Activated CD8-positive, alpha-beta memory T cell treated with anti-CD3 and anti-CD28 coated beads for 24 hours (primary cell): Measurements from ENCODE around the gene BOC.

Experiments used
- DNase-seq: peaks from one replicate; pipeline ENCODE4 v3.0.0-alpha.2; 2020

Gene BOC

DNA sequence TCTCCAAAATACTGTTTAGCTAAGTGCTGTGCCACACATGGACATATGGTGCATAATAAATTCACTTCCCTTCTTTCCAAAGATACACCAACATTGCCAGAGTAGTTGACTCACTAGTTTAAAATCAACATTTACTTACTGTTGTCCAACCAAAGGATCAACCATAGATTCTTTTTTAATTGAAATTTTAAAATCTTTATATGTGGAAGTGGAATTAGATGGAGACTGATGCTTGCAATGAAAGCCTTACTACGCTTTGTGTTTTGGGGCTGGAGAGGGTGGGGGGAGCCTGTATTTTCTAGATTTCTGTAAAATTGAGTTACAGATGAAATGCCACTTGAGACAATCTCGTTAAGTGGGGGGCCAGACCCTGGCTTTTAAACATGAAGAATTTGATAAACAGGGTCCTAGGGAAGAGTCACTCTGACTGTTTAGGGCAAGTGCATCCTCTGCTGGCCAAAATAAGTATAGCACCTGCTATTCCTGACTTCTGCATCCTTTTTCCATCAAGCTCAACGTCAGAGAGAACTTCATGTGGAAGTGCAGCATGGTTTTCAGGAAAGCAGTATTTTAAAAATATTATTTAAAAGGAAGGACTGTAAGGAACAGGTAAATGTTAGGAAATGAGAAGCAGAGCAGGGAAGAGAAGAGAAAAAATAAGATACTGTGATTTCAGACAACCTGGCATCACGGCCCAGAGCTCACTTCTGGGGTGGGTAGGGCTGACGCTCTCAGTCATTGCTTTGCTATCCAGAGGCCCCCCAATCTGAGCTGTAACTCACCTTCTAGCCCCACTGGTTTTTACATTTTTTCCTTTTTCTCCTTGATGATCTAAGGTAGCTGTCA lies 76.7 kb downstream of the BOC start:
- peak; percentile 74 for DNase-seq

DNA sequence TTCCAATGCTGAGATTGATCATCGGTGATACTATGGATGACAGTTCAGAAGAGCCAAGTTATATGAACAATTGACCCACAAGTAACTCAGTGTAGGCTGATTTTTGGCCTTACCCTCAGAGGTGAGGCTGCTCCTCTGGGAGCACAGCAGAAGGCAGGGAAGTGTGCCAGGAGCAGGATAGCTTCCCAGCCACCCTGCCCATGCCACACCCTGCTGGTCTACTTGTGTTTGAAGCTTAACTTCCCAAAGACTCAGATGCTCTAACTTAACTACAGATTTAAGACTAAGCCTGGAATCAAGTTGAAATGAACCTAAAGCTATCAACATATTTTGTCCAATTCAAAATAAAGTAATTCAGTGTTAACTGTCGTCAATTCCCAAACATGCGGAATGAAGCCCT lies 77.5 kb downstream of the BOC start:
- DNase-seq: no peak

DNA sequence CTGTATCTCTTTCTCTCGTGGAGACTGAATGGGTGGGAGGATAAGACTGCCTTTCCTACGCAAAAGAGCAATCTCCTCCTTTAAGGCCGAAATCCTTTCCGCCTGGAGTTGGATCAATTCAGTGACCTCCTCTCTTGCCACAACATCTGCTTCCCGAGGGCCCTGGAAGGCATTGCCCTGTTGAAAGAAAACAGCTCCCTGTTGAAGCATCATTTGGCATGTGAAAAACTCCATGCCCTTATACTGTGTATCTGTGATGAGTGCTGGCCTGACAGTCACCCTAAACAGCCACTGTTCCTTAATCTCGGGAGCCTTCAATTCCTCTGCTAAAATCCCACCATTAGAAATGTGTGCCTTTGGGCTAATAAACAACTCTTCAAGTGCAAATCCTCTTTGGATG lies 80.2 kb downstream of the BOC start:
- no peak for DNase-seq

DNA sequence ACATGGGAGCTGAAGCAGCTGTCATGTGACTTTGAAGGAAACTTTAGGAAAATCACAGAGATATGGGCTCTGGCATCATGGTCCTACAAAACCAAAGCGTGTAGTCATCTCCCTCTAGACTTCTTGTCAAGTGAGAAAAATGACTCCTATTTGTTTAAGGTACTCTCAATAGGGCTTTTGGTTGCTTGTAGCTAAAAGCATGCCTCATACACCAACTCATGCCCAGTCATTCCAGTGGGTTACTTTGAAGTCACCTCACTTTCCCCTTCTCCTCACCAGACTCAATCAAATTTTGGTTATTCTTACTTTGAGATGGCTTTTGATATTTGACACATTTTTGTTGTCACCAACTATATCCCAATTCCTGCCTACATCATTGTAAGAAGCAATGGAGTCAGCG lies 81.6 kb downstream of the BOC start:
- DNase-seq: no peak

DNA sequence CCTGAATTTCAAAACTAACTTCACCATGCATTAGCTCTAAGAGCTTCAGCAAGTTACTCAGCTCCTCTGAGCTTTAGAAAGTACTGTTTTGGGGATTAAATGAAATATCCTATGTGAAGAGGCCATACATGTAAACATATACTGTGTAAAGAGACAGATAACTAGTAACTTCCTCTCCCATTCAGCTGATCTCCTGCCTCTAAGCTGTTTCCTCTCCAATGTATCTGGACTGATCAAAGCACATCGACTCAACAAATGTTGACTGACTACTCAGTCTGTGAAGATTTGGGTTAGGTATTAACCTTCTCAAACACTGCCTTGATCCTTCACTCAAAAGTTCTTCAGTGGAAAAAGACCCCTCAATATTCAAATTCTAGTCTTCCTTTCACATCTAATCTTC lies 82.0 kb downstream of the BOC start:
- no peak for DNase-seq

DNA sequence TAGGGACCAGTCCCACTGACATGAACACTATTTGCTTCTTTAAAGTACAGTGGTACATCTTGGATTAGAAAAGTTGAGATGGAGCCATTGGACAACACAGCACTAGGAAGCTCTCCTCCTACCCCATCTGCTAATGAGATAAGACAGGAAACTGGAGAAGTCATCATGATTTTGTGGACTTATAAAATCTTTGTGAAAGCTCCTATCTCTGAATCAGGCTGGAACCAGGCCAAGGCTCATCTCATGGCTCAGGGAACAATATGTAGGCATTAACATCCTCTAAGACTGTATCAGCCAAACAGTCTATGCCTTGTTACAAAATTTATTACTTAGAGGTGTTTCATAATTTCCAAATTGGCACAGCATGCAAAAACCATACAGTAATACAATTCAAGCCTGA lies 84.1 kb downstream of the BOC start:
- DNase-seq: no peak

DNA sequence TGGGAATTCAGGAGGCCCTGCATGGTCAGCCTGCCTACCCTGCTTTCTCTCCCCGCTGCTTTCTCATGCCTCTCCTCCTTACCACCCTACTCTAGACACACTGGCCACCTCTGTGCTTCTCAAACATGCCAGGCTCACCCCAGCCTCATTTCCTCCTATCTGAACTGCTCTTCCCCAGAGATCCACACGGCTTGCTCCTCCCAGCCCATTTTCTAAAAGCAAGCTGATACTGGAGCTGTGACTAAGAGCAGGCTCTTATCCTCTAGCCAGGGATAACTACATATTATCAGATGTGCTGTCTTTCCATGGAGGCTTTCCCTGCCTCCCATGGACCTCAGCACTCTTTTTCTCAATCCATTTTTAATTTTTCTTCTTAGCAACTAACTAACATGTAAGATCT lies 85.9 kb downstream of the BOC start:
- DNase-seq: no peak

DNA sequence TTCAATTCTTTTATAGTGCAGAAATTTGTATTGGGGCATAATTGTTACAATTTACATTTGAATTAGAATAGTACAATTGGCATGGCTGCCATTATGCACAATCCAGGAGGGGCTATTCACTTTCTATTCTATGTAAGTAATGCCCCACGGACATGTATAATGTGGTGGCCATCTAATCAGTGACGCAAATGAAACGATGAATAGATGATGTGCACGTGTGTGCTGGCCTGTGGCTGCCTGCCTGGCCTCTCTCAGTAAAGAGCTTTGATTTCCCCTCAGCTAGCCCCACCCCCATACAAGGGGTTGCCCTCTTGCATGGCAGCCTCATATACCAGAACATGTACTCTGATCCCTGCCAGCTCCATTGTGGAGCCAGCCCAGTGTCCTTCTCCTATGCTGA lies 86.5 kb downstream of the BOC start:
- no peak for DNase-seq

DNA sequence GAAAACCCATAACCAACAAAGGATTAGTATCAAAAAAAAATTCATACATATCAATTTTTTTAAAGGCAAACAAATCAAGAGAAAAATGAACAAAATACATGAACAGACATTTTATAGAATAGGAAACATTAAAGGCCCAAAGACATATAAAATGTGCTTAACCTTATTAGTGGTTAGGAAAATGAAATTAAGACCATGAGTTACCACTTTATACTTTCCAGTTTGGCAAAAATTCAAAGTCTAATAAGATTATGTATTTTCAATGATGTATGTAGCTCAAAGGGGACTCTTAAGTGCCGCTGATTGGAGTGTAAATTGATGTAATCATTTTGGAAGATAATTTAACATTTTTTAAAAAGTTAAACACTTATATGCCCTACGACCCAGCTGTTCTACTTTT lies 89.2 kb downstream of the BOC start:
- DNase-seq: no peak

DNA sequence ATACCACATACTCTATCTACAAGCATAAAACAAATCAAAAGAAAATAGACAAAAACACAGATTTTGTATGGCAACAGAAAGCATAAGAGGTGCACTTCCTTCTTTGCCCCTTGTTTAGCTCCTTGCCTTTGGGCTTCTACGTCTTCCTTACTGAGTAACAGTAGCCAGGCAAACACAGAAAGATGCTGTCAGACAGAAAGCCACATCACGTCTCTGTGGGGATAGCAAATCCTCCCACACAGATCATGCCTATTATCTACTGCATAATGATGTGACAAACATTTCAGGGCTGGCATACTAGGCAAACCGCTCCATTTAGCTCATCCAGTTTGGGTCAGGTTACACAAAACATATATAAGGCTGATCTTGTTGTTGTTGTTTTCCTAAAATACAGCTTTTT lies 92.7 kb downstream of the BOC start:
- no peak for DNase-seq

DNA sequence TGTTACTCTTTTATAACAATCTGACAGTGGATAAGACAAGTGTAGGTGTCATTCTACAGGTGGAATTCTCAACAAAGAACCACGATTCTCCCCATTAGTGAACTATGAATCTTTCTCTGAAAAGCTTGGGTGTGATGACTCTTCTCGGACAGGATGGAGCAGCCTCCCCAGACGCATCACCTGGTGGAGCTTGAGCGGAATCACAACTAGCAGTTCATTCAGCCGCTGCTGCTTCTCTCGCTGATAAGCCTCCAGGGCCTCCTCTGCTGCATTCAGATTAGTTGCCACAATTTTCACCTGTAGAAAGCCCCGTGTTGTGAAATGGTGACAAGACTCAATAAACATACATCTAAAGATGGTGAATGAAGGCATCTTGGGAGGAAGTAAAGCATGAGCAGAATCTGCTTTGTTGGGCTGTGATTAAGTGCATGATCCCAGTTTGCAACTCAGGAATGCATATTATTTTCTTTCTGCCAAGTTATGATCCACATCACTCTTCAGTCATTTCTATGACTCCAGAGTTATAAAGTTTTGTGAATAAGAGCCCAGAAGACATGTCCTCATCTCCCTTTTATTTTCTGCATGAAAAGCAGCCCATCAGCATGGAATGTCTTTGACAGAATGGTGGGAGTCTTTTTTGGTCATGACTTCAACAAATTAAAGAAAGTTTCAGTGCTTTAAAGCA lies 93.6 kb downstream of the BOC start:
- DNase-seq: no peak

DNA sequence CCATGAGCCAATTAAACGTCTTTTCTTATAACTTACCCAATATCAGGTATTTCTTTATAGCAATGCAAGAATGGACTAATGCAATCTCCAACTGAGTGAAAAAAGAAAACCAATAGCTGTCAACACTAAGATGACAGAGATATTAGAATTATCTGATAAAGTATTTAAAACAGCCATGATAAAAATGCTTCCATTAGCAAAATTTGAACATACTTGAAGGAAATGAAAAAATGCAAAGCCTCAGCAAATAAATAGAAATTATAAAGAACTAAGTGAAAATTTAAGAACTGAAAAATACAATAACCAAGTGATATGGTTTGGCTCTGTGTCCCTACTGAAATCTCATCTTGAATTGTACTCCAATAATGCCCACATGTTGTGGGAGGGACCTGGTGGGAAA lies 99.6 kb downstream of the BOC start:
- no peak for DNase-seq

DNA sequence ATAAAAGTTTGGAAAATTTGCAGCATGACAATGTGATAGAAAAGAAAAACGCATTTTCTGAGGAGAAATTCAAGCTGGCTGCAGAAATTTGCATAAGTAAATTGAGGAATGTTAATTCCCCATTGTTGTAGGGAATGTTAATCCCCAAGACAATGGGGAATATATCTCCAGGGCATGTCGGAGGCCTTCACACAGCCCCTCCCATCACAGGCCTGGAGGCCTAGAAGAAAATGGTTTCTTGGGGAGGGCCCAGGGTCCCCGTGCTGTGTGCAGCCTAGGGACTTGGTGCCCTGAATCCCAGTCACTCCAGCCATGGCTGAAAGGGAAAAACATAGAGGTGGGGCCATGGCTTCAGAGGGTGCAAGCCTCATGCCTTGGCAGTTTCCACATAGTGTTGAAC lies 101.1 kb downstream of the BOC start:
- DNase-seq: no peak

DNA sequence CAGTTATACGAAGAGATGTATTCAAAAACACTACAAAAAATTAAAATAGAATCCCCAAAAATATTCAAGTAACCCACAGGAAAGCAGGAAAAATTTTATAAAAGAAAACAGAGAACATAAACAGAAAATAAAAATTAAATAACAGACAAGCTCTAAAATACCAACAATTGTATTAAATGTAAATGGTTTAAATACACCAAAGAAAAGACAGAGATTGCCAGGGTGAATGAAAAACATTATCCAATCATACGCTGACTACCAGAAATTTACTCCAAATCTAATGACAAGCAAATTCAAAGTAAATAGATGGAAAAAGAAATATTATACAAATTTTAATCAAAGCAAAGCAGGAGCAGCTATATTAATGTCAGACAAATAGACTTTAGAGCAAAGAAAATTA lies 103.6 kb downstream of the BOC start:
- DNase-seq: no peak

DNA sequence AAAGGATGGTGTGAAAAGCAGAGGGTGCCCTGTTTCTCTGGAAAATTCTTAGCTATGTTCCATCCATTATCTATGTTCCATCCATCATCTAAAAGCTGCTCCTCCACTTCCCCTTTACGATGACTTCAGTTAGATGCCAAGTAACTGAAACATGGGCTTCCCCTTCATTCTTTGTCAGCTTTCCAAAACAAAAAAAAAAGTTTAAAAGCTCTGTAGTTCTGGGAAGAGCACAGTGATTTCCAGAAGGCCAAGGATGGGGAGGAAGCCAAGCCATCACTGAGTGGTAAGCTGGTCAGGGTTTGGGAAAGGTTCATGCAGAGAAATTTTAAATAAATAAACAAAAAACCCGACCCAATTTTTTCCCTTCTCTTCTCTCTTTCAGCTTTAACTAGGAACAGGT lies 118.4 kb downstream of the BOC start:
- no peak for DNase-seq

DNA sequence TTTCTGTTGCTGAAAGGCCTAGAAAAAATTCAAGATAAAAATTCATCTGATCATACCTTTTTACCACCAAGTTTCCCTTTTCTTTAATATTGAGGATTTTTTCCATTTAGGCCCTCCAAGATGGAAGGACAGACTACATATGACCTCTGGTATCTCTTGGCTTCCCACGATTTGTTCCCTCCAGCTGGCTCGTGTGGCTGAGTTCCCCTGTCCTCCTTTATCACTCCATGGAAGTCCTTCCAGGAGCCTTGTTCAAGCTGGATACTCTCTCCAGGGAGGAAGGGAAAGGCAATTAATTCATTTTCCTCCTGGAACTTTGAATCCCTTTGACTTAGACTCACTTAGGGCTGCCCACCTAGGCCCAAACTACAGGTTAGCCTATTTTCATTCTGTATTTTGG lies 119.4 kb downstream of the BOC start:
- DNase-seq: no peak

DNA sequence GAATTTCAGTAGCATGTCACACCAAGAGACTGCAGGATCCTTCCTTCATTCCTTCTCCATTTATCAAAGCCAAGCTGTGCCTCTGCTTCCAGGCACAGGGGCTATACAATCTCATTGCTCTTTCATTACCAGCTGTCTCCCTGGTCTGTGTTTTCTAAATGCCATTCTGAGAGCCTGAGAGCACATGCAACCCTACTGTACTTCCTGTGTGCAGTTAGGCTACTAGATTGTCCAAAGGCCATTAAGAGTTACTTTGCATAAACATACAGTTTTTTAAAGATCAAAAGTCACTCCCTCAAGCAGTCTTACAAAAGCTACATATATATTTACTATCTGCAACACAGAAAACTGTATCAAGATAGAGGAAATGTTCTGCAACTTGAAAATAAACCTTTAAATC lies 119.8 kb downstream of the BOC start:
- no peak for DNase-seq
